ENCODE results near the gene ERF. TPM values are rescaled to one million over a fixed set of nuclear protein-coding genes. Genes with fewer than 3 reads are reported as not detected.

The ERF gene
- total RNA-seq: 10 to 100 TPM; 16.1 to 25.0 TPM
- polyA plus RNA-seq (ENCODE audit: insufficient read length in 2 of 2): 10 to 100 TPM; 50.0 to 57.2 TPM
- long read RNA-seq, donor 1, transcript ERF-201 (4 exons, 2,698 nt): major isoform, 17 of 18 reads
- long read RNA-seq, donor 1, partial matches to known transcripts: 0 of 18 reads
- long read RNA-seq, donor 1, other reads (novel, unspliced or antisense): 0 of 18 reads
- long read RNA-seq, donor 2, transcript ERF-201 (4 exons, 2,698 nt): major isoform, 6 of 7 reads
- long read RNA-seq, donor 2, partial matches to known transcripts: 0 of 7 reads
- long read RNA-seq, donor 2, other reads (novel, unspliced or antisense): 0 of 7 reads
- long read RNA-seq, donor 3, transcript ERF-201 (4 exons, 2,698 nt): major isoform, 8 of 9 reads
- long read RNA-seq, donor 3, partial matches to known transcripts: 0 of 9 reads
- long read RNA-seq, donor 3, other reads (novel, unspliced or antisense): 0 of 9 reads
- long read RNA-seq, donor 4, transcript ERF-201 (4 exons, 2,698 nt): major isoform, 17 of 22 reads
- long read RNA-seq, donor 4, partial matches to known transcripts: 0 of 22 reads
- long read RNA-seq, donor 4, other reads (novel, unspliced or antisense): 0 of 22 reads

- peak in 3 of 6 donors; percentile 87 to 97 (median 94) for DNase-seq (ENCODE audit: low read depth in 4 of 6, low spot score in 6 of 6)
- Histone ChIP-seq H3K9me3 (ENCODE audit: control insufficient read depth, insufficient read depth, low read length) (no peaks in the 10 kb centered on the region), H3K27ac (ENCODE audit: low read depth, low read length) (peak within 1 kb of the TSS; percentile 99), H3K4me1 (ENCODE audit: control insufficient read depth, insufficient read depth, low read length) (peaks cover 52% of the 10 kb centered on the region), H3K4me3 (ENCODE audit: low read depth, low read length) (peak within 1 kb of the TSS; percentile 98), H3K27me3 (ENCODE audit: control insufficient read depth, insufficient read depth, low read length) (no peaks in the 10 kb centered on the region), H3K36me3 (ENCODE audit: control insufficient read depth, insufficient read depth, low read length) (peaks cover 9% of the 10 kb centered on the region)
- under 1% methylated on average over 50 of the region's 75 CpGs for WGBS (ENCODE audit: insufficient coverage)
Measured at GRCh38 chr19:42254850-42255765, at the start of gene ERF. ERF (minus strand) TSS chr19:42255128; CDS start chr19:42254999, 129 bp downstream.

DNA sequence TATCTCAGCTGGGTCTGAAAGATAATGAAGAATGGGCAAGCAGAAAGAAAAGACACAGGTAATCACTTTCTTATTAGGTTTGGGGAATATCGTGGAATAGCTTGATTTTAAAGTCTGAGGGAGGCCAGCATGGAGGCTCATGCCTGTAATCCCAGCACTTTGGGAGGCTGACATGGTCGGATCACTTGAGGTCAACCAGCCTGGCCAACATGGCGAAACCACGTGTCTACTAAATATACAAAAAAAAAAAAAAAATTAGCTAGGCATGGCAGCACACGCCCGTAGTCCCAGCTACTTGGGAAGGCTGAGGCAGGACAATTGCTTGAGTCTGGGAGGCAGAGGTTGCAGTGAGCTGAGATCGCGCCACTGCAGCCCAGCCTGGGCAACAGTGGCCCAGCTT, 48.9 kb upstream of the ERF start:
- H3K36me3 ChIP-seq (ENCODE audit: control insufficient read depth, insufficient read depth, low read length): peaks cover 8% of the 10 kb centered on the region
- H3K4me1 ChIP-seq (ENCODE audit: control insufficient read depth, insufficient read depth, low read length): peaks cover 29% of the 10 kb centered on the region
- DNase-seq (ENCODE audit: low read depth in 4 of 6, low spot score in 6 of 6): no peak
- no peaks in the 10 kb centered on the region for H3K27me3 ChIP-seq (ENCODE audit: control insufficient read depth, insufficient read depth, low read length)
- H3K9me3 ChIP-seq (ENCODE audit: control insufficient read depth, insufficient read depth, low read length): no peaks in the 10 kb centered on the region
- WGBS (ENCODE audit: insufficient coverage): 97% methylated on average over 5 of the region's 8 CpGs
- no peak overlapping the region for H3K27ac ChIP-seq (ENCODE audit: low read depth, low read length)
- H3K4me3 ChIP-seq (ENCODE audit: low read depth, low read length): no peak overlapping the region

DNA sequence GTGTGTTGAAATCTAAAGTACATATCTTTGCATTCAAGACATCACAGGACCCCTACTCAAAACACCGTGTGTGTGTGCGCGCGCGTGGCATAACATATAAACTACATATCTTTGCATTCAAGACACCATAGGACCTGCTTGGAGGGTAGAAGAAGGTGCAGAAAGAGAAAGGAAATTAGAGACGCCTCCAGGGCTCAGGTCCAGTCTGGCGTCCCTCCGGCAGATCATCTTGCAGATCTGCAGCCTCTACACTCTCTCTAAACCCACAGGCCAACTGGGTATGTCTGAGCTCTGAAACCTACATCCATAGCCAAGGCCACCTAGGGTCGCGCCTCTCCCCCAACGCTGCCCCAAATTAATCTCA, 48.2 kb upstream of the ERF start:
- H3K4me3 ChIP-seq (ENCODE audit: low read depth, low read length): peak overlapping the region; percentile 94
- peaks cover 29% of the 10 kb centered on the region for H3K4me1 ChIP-seq (ENCODE audit: control insufficient read depth, insufficient read depth, low read length)
- H3K36me3 ChIP-seq (ENCODE audit: control insufficient read depth, insufficient read depth, low read length): peaks cover 16% of the 10 kb centered on the region
- H3K27ac ChIP-seq (ENCODE audit: low read depth, low read length): peak overlapping the region; percentile 70
- H3K9me3 ChIP-seq (ENCODE audit: control insufficient read depth, insufficient read depth, low read length): no peaks in the 10 kb centered on the region
- H3K27me3 ChIP-seq (ENCODE audit: control insufficient read depth, insufficient read depth, low read length): no peaks in the 10 kb centered on the region
- WGBS (ENCODE audit: insufficient coverage): 9% methylated on average over 4 of the region's 11 CpGs
- no peak for DNase-seq (ENCODE audit: low read depth in 4 of 6, low spot score in 6 of 6)

- peak within 1 kb of the TSS; percentile 70 for H3K27ac ChIP-seq (ENCODE audit: low read depth, low read length)
- WGBS (ENCODE audit: insufficient coverage): 0% methylated on average over 20 of the region's 21 CpGs
Measured at GRCh38 chr19:42301646-42302203, 46.8 kb upstream of the ERF start, which contains the start of gene PRR19. PRR19 (plus strand) TSS chr19:42302132; CDS start chr19:42309585, 7,453 bp downstream.

GRCh38 chr19:42297039-42297438, 42.1 kb upstream of the ERF start:
- peaks cover 70% of the 10 kb centered on the region for H3K36me3 ChIP-seq (ENCODE audit: control insufficient read depth, insufficient read depth, low read length)
- no peaks in the 10 kb centered on the region for H3K9me3 ChIP-seq (ENCODE audit: control insufficient read depth, insufficient read depth, low read length)
- peaks cover 19% of the 10 kb centered on the region for H3K4me1 ChIP-seq (ENCODE audit: control insufficient read depth, insufficient read depth, low read length)
- H3K27ac ChIP-seq (ENCODE audit: low read depth, low read length): no peak overlapping the region
- DNase-seq (ENCODE audit: low read depth in 4 of 6, low spot score in 6 of 6): no peak
- no peaks in the 10 kb centered on the region for H3K27me3 ChIP-seq (ENCODE audit: control insufficient read depth, insufficient read depth, low read length)
- WGBS (ENCODE audit: insufficient coverage): 98% methylated on average over 10 of the region's 15 CpGs
- no peak overlapping the region for H3K4me3 ChIP-seq (ENCODE audit: low read depth, low read length)

More at GRCh38 chr19:42301646-42302203, 46.8 kb upstream of the ERF start, which contains the start of gene PRR19:
- peak in 2 of 6 donors; percentile 64 to 77 for DNase-seq (ENCODE audit: low read depth in 4 of 6, low spot score in 6 of 6)
- Histone ChIP-seq H3K36me3 (ENCODE audit: control insufficient read depth, insufficient read depth, low read length) (peaks cover 24% of the 10 kb centered on the region), H3K27me3 (ENCODE audit: control insufficient read depth, insufficient read depth, low read length) (no peaks in the 10 kb centered on the region), H3K4me1 (ENCODE audit: control insufficient read depth, insufficient read depth, low read length) (peaks cover 29% of the 10 kb centered on the region), H3K4me3 (ENCODE audit: low read depth, low read length) (peak within 1 kb of the TSS; percentile 94), H3K9me3 (ENCODE audit: control insufficient read depth, insufficient read depth, low read length) (no peaks in the 10 kb centered on the region)

GRCh38 chr19:42295831-42296525, 41.0 kb upstream of the ERF start:
- Histone ChIP-seq H3K4me3 (ENCODE audit: low read depth, low read length) (no peak overlapping the region), H3K27ac (ENCODE audit: low read depth, low read length) (no peak overlapping the region), H3K27me3 (ENCODE audit: control insufficient read depth, insufficient read depth, low read length) (no peaks in the 10 kb centered on the region), H3K9me3 (ENCODE audit: control insufficient read depth, insufficient read depth, low read length) (no peaks in the 10 kb centered on the region), H3K4me1 (ENCODE audit: control insufficient read depth, insufficient read depth, low read length) (peaks cover 11% of the 10 kb centered on the region), H3K36me3 (ENCODE audit: control insufficient read depth, insufficient read depth, low read length) (peaks cover 81% of the 10 kb centered on the region)
- DNase-seq (ENCODE audit: low read depth in 4 of 6, low spot score in 6 of 6): peak in 2 of 6 donors; percentile 83 to 84
- WGBS (ENCODE audit: insufficient coverage): 72% methylated on average over 4 of the region's 6 CpGs

GRCh38 chr19:42295342-42295741, 40.4 kb upstream of the ERF start:
- Histone ChIP-seq H3K4me3 (ENCODE audit: low read depth, low read length) (no peak overlapping the region), H3K4me1 (ENCODE audit: control insufficient read depth, insufficient read depth, low read length) (peaks cover 6% of the 10 kb centered on the region), H3K27ac (ENCODE audit: low read depth, low read length) (no peak overlapping the region), H3K36me3 (ENCODE audit: control insufficient read depth, insufficient read depth, low read length) (peaks cover 87% of the 10 kb centered on the region), H3K9me3 (ENCODE audit: control insufficient read depth, insufficient read depth, low read length) (no peaks in the 10 kb centered on the region), H3K27me3 (ENCODE audit: control insufficient read depth, insufficient read depth, low read length) (no peaks in the 10 kb centered on the region)
- WGBS (ENCODE audit: insufficient coverage): 62% methylated on average over 2 of the region's 5 CpGs
- DNase-seq (ENCODE audit: low read depth in 4 of 6, low spot score in 6 of 6): no peak

DNA sequence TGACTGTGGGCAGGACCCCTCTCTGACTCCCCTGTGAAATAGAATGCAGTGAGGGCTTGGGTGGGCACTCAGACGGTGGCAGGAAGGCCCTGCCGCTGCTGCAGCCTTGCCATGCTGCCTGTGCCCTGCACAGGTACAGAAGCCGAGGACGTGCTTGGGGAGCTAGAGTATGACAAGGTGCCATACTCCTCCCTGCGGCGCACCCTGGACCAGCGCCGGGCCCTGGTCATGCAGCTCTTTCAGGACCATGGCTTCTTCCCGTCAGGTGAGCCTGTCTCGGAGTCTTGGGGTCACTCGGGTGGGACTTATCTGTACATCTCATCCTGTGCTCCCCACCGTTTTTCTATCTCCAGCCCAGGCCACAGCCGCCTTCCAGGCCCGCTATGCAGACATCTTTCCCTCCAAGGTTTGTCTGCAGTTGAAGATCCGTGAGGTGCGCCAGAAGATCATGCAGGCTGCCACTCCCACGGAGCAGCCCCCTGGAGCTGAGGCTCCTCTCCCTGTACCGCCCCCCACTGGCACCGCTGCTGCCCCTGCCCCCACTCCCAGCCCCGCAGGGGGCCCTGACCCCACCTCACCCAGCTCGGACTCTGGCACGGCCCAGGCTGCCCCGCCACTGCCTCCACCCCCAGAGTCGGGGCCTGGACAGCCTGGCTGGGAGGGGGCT, 39.7 kb upstream of the ERF start:
- Histone ChIP-seq H3K36me3 (ENCODE audit: control insufficient read depth, insufficient read depth, low read length) (peaks cover 89% of the 10 kb centered on the region), H3K4me3 (ENCODE audit: low read depth, low read length) (no peak overlapping the region), H3K27ac (ENCODE audit: low read depth, low read length) (no peak overlapping the region), H3K4me1 (ENCODE audit: control insufficient read depth, insufficient read depth, low read length) (no peaks in the 10 kb centered on the region), H3K9me3 (ENCODE audit: control insufficient read depth, insufficient read depth, low read length) (no peaks in the 10 kb centered on the region), H3K27me3 (ENCODE audit: control insufficient read depth, insufficient read depth, low read length) (no peaks in the 10 kb centered on the region)
- WGBS (ENCODE audit: insufficient coverage): 85% methylated on average over 18 of the region's 24 CpGs
- no peak for DNase-seq (ENCODE audit: low read depth in 4 of 6, low spot score in 6 of 6)
